ENCODE data around the gene KRTAP10-11.
"Not testable (repeated sequence)": the region's sequence is repeated elsewhere in the genome, so short reads cannot be mapped to it uniquely, and the experiment has no call there.

GRCh38 chr21:44661567-44661966 lies 15.4 kb downstream of the KRTAP10-11 start:
- not testable (repeated sequence) for TF ChIP-seq OSR1 (CRISPR knock-in tag; IDR thresholded peaks at IDR 0.05); TOX (CRISPR knock-in tag; IDR thresholded peaks at IDR 0.05; ENCODE audit: borderline replicate concordance); RARB (CRISPR knock-in tag; IDR thresholded peaks at IDR 0.05); GLIS3 (CRISPR knock-in tag; IDR thresholded peaks at IDR 0.05); PATZ1 (CRISPR knock-in tag; IDR thresholded peaks at IDR 0.05; ENCODE audit: borderline replicate concordance); ZFP3 (CRISPR knock-in tag; IDR thresholded peaks at IDR 0.05); ARNTL (CRISPR knock-in tag; IDR thresholded peaks at IDR 0.05; ENCODE audit: borderline replicate concordance, low read depth); ZNF70 (CRISPR knock-in tag; IDR thresholded peaks at IDR 0.05)
- TF ChIP-seq, protein P1, sequence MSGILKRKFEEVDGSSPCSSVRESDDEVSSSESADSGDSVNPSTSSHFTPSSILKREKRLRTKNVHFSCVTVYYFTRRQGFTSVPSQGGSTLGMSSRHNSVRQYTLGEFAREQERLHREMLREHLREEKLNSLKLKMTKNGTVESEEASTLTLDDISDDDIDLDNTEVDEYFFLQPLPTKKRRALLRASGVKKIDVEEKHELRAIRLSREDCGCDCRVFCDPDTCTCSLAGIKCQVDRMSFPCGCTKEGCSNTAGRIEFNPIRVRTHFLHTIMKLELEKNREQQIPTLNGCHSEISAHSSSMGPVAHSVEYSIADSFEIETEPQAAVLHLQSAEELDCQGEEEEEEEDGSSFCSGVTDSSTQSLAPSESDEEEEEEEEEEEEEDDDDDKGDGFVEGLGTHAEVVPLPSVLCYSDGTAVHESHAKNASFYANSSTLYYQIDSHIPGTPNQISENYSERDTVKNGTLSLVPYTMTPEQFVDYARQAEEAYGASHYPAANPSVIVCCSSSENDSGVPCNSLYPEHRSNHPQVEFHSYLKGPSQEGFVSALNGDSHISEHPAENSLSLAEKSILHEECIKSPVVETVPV (CRISPR knock-in tag; IDR thresholded peaks at IDR 0.05): not testable (repeated sequence)
- TF ChIP-seq, protein P2, sequence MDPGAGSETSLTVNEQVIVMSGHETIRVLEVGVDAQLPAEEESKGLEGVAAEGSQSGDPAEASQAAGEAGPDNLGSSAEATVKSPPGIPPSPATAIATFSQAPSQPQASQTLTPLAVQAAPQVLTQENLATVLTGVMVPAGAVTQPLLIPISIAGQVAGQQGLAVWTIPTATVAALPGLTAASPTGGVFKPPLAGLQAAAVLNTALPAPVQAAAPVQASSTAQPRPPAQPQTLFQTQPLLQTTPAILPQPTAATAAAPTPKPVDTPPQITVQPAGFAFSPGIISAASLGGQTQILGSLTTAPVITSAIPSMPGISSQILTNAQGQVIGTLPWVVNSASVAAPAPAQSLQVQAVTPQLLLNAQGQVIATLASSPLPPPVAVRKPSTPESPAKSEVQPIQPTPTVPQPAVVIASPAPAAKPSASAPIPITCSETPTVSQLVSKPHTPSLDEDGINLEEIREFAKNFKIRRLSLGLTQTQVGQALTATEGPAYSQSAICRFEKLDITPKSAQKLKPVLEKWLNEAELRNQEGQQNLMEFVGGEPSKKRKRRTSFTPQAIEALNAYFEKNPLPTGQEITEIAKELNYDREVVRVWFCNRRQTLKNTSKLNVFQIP (CRISPR knock-in tag; IDR thresholded peaks at IDR 0.05; ENCODE audit: borderline replicate concordance, low read depth): not testable (repeated sequence)

All from SK-N-SH treated with all-trans-retinoic acid at 6 μM for 48 hours (cell line).